ENCODE measurements around the gene HMGCS2.

GRCh38 chr1:119816407-119816806 lies 47.7 kb upstream of the HMGCS2 start:
- TF ChIP-seq CTCF (IDR thresholded peaks at IDR 0.05; ENCODE audit: low read depth, low read length) (no peak), MYC (IDR thresholded peaks at IDR 0.05; ENCODE audit: low read depth, low read length) (no peak), POLR2A (IDR thresholded peaks at IDR 0.05; ENCODE audit: extremely low read depth, insufficient read length) (no peak)

Data from NB4 (cell line).